HUES64 (cell line): ENCODE results near the gene HPDL.

Experiments
- H3K27ac ChIP-seq: 2 replicates; pipeline ENCODE4 v1.7.0; 2013; ENCODE audit warnings: low read depth, low read length, inconsistent platforms
- H3K27me3 ChIP-seq: 2 replicates; pipeline ENCODE4 v1.6.1; 2013; ENCODE audit warnings: mild to moderate bottlenecking, low read length; ENCODE audit not compliant: insufficient read depth
- H3K36me3 ChIP-seq: 2 replicates; pipeline ENCODE4 v1.6.1; 2013; ENCODE audit warnings: mild to moderate bottlenecking, low read length; ENCODE audit not compliant: insufficient read depth
- H3K4me1 ChIP-seq: 2 replicates; pipeline ENCODE4 v1.6.1; 2013; ENCODE audit warnings: mild to moderate bottlenecking, low read length, moderate library complexity; ENCODE audit not compliant: insufficient read depth
- H3K4me3 ChIP-seq: 2 replicates; pipeline ENCODE4 v1.5.1; 2013; ENCODE audit warnings: mild to moderate bottlenecking, low read length, moderate library complexity
- H3K9ac ChIP-seq: 2 replicates; pipeline ENCODE4 v1.6.1; 2013; ENCODE audit warnings: mild to moderate bottlenecking, low read depth, low read length
- H3K9me3 ChIP-seq: 2 replicates; pipeline ENCODE4 v1.6.1; 2013; ENCODE audit warnings: low read depth, low read length; ENCODE audit not compliant: insufficient read depth
- WGBS: fragments of 150-250, 120-280 bp; methylation state at CpG from one replicate; pipeline ENCODE4 v1.1.7; 2013; ENCODE audit warnings: missing lambda C conversion rate; 5-methylcytosine and 5-hydroxymethylcytosine counted together

Gene HPDL

GRCh38 chr1:45302505-45303150 is 24.1 kb upstream of the HPDL start:
- Histone ChIP-seq H3K36me3 (no peaks in the 10 kb centered on the region), H3K9ac (peak overlapping the region; percentile 78), H3K27me3 (no peaks in the 10 kb centered on the region), H3K9me3 (no peaks in the 10 kb centered on the region), H3K4me3 (peak overlapping the region; percentile 75), H3K4me1 (peaks cover 43% of the 10 kb centered on the region), H3K27ac (no peak overlapping the region; the same call in 1 of the 2 replicates)
- WGBS, result 93% methylated on average over 16 of the region's 16 CpGs

GRCh38 chr1:45303520-45304310 is 23.0 kb upstream of the HPDL start:
- peaks cover 38% of the 10 kb centered on the region for H3K4me1 ChIP-seq

GRCh38 chr1:45304311-45305081 is 22.2 kb upstream of the HPDL start:
- H3K27me3 ChIP-seq, result no peaks in the 10 kb centered on the region
- peak overlapping the region; percentile 85 for H3K27ac ChIP-seq
- no peaks in the 10 kb centered on the region for H3K36me3 ChIP-seq
- peak overlapping the region; percentile 65 for H3K4me3 ChIP-seq
- peaks cover 37% of the 10 kb centered on the region for H3K4me1 ChIP-seq
- peak overlapping the region; percentile 83 for H3K9ac ChIP-seq
- 73% methylated on average over 15 of the region's 15 CpGs for WGBS
- H3K9me3 ChIP-seq, result no peaks in the 10 kb centered on the region

More at GRCh38 chr1:45303520-45304310, 23.0 kb upstream of the HPDL start:
- peak overlapping the region; percentile 75 for H3K4me3 ChIP-seq
- WGBS, result 2% methylated on average over 68 of the region's 68 CpGs
- H3K36me3 ChIP-seq, result no peaks in the 10 kb centered on the region
- no peaks in the 10 kb centered on the region for H3K27me3 ChIP-seq
- H3K9me3 ChIP-seq, result no peaks in the 10 kb centered on the region
- peak overlapping the region; percentile 85 for H3K27ac ChIP-seq
- peak overlapping the region; percentile 83 for H3K9ac ChIP-seq

- no peaks in the 10 kb centered on the region for H3K36me3 ChIP-seq
- H3K9ac ChIP-seq, result no peak overlapping the region
- no peaks in the 10 kb centered on the region for H3K27me3 ChIP-seq
- H3K9me3 ChIP-seq, result no peaks in the 10 kb centered on the region
- WGBS, result 83% methylated on average over 10 of the region's 10 CpGs
- H3K4me1 ChIP-seq, result peaks cover 37% of the 10 kb centered on the region
- no peak overlapping the region for H3K4me3 ChIP-seq
- no peak overlapping the region; the same call in 1 of the 2 replicates for H3K27ac ChIP-seq
Observed at GRCh38 chr1:45305231-45305630, 21.5 kb upstream of the HPDL start.

GRCh38 chr1:45306319-45306718 is 20.4 kb upstream of the HPDL start:
- no peaks in the 10 kb centered on the region for H3K36me3 ChIP-seq
- H3K27ac ChIP-seq, result peak overlapping the region; percentile 21; the same call in 1 of the 2 replicates
- no peaks in the 10 kb centered on the region for H3K27me3 ChIP-seq
- H3K4me1 ChIP-seq, result peaks cover 37% of the 10 kb centered on the region
- peak overlapping the region; percentile 21; the same call in 1 of the 2 replicates for H3K9ac ChIP-seq
- no peak overlapping the region for H3K4me3 ChIP-seq
- WGBS, result 32% methylated on average over 8 of the region's 8 CpGs
- H3K9me3 ChIP-seq, result no peaks in the 10 kb centered on the region

GRCh38 chr1:45306905-45307304 is 19.8 kb upstream of the HPDL start:
- peak overlapping the region; percentile 21; the same call in 1 of the 2 replicates for H3K27ac ChIP-seq
- H3K9ac ChIP-seq, result no peak overlapping the region
- no CpG with 5 or more reads among the region's 3 CpGs for WGBS
- no peaks in the 10 kb centered on the region for H3K27me3 ChIP-seq
- peaks cover 37% of the 10 kb centered on the region for H3K4me1 ChIP-seq
- no peaks in the 10 kb centered on the region for H3K36me3 ChIP-seq
- peak overlapping the region; percentile 16; the same call in 1 of the 2 replicates for H3K4me3 ChIP-seq
- no peaks in the 10 kb centered on the region for H3K9me3 ChIP-seq

GRCh38 chr1:45314266-45314665 is 12.4 kb upstream of the HPDL start:
- no CpG with 5 or more reads among the region's 3 CpGs for WGBS
- Histone ChIP-seq H3K9me3 (no peaks in the 10 kb centered on the region), H3K27ac (no peak overlapping the region), H3K27me3 (no peaks in the 10 kb centered on the region), H3K4me3 (no peak overlapping the region), H3K4me1 (peaks cover 6% of the 10 kb centered on the region; the same call in 1 of the 2 replicates), H3K36me3 (no peaks in the 10 kb centered on the region), H3K9ac (no peak overlapping the region)

GRCh38 chr1:45317166-45317565 is 9.5 kb upstream of the HPDL start:
- Histone ChIP-seq H3K4me3 (no peak overlapping the region), H3K9ac (no peak overlapping the region), H3K27ac (no peak overlapping the region), H3K9me3 (no peaks in the 10 kb centered on the region), H3K36me3 (no peaks in the 10 kb centered on the region), H3K27me3 (no peaks in the 10 kb centered on the region), H3K4me1 (peaks cover 22% of the 10 kb centered on the region)
- WGBS, result 56% methylated on average over 4 of the region's 4 CpGs

GRCh38 chr1:45319761-45320160 is 6.9 kb upstream of the HPDL start:
- 83% methylated on average over 4 of the region's 4 CpGs for WGBS
- no peak overlapping the region for H3K4me3 ChIP-seq
- no peaks in the 10 kb centered on the region for H3K27me3 ChIP-seq
- no peaks in the 10 kb centered on the region for H3K36me3 ChIP-seq
- H3K4me1 ChIP-seq, result peaks cover 28% of the 10 kb centered on the region
- no peaks in the 10 kb centered on the region for H3K9me3 ChIP-seq
- H3K9ac ChIP-seq, result no peak overlapping the region
- no peak overlapping the region for H3K27ac ChIP-seq

- H3K9ac ChIP-seq, result peak overlapping the region; percentile 63
- H3K27ac ChIP-seq, result peak overlapping the region; percentile 85
- 44% methylated on average over 5 of the region's 5 CpGs for WGBS
- H3K9me3 ChIP-seq, result no peaks in the 10 kb centered on the region
- no peaks in the 10 kb centered on the region for H3K36me3 ChIP-seq
- no peak overlapping the region for H3K4me3 ChIP-seq
- H3K4me1 ChIP-seq, result peaks cover 28% of the 10 kb centered on the region
- H3K27me3 ChIP-seq, result no peaks in the 10 kb centered on the region
Observed at GRCh38 chr1:45321444-45321843, 5.3 kb upstream of the HPDL start.
